ENCODE results near the gene INPP1. TPM values are rescaled to one million over a fixed set of nuclear protein-coding genes. Genes with fewer than 3 reads are reported as not detected.

Gene INPP1
- total and polyA plus RNA-seq, 4 donors: 9.1 to 13.2 (median 12.4) TPM

- H3K4me3 ChIP-seq (ENCODE audit: low read depth in 1 of 3, low read length in 3 of 3): no peak overlapping the region
- no peak overlapping the region for H3K27ac ChIP-seq (ENCODE audit: low read depth in 1 of 2, low read length in 2 of 2)
- H3K9me3 ChIP-seq (ENCODE audit: control insufficient read depth in 4 of 4, low read length in 3 of 4): no peaks in the 10 kb centered on the region
- no peak for DNase-seq (ENCODE audit: low spot score)
- no peaks in the 10 kb centered on the region for H3K36me3 ChIP-seq (ENCODE audit: control insufficient read depth in 4 of 4, insufficient read depth in 3 of 4, low read depth in 1 of 4, low read length in 3 of 4)
- no peak for TF ChIP-seq NR2F2 (IDR thresholded peaks at IDR 0.05)
- 65% methylated on average over 2 of the region's 2 CpGs for WGBS
- no peak overlapping the region for H3K9ac ChIP-seq (ENCODE audit: low read depth in 1 of 2, low read length in 2 of 2)
- no peaks in the 10 kb centered on the region for H3K27me3 ChIP-seq (ENCODE audit: control insufficient read depth in 4 of 4, insufficient read depth in 4 of 4, low read length in 3 of 4)
- peaks cover 0 to 2% (median 0%) of the 10 kb centered on the region in 4 donors for H3K4me1 ChIP-seq (ENCODE audit: control insufficient read depth in 4 of 4, insufficient read depth in 4 of 4, low read length in 3 of 4)
Measured at GRCh38 chr2:190415794-190416775, 72.7 kb downstream of the INPP1 start.

- Histone ChIP-seq H3K9me3 (ENCODE audit: control insufficient read depth in 4 of 4, low read length in 3 of 4) (no peaks in the 10 kb centered on the region), H3K27me3 (ENCODE audit: control insufficient read depth in 4 of 4, insufficient read depth in 4 of 4, low read length in 3 of 4) (no peaks in the 10 kb centered on the region), H3K36me3 (ENCODE audit: control insufficient read depth in 4 of 4, insufficient read depth in 3 of 4, low read depth in 1 of 4, low read length in 3 of 4) (no peaks in the 10 kb centered on the region), H3K4me1 (ENCODE audit: control insufficient read depth in 4 of 4, insufficient read depth in 4 of 4, low read length in 3 of 4) (peaks cover 0 to 2% (median 0%) of the 10 kb centered on the region in 4 donors), H3K9ac (ENCODE audit: low read depth in 1 of 2, low read length in 2 of 2) (no peak overlapping the region), H3K27ac (ENCODE audit: low read depth in 1 of 2, low read length in 2 of 2) (no peak overlapping the region), H3K4me3 (ENCODE audit: low read depth in 1 of 3, low read length in 3 of 3) (no peak overlapping the region)
- WGBS: 91% methylated on average over 9 of the region's 9 CpGs
- TF ChIP-seq TAF1 (conservative IDR thresholded peaks at IDR 0.05): no peak
- TF ChIP-seq JUND (IDR thresholded peaks at IDR 0.05): no peak
- TF ChIP-seq FOXA1 (IDR thresholded peaks at IDR 0.05): no peak
- TF ChIP-seq RXRA (IDR thresholded peaks at IDR 0.05): no peak
- no peak for TF ChIP-seq FOXA2 (IDR thresholded peaks at IDR 0.05)
- TF ChIP-seq NR2F2 (IDR thresholded peaks at IDR 0.05): no peak
- no peak for TF ChIP-seq CTCF (IDR thresholded peaks at IDR 0.05; ENCODE audit: low read depth, low read length, missing input control)
- no peak for TF ChIP-seq HNF4G (IDR thresholded peaks at IDR 0.05)
- TF ChIP-seq YY1 (IDR thresholded peaks at IDR 0.05): no peak
- no peak for TF ChIP-seq RAD21 (IDR thresholded peaks at IDR 0.05)
- TF ChIP-seq GABPA (IDR thresholded peaks at IDR 0.05 in 1 of 2, conservative IDR thresholded peaks at IDR 0.05 in 1 of 2): no peak
- TF ChIP-seq EGR1 (IDR thresholded peaks at IDR 0.05; ENCODE audit: low read depth in 2 of 2): no peak
- no peak for DNase-seq (ENCODE audit: low spot score)
Measured at GRCh38 chr2:190417045-190417842, 73.9 kb downstream of the INPP1 start.

GRCh38 chr2:190418727-190419126 lies 75.3 kb downstream of the INPP1 start:
- no peak overlapping the region for H3K27ac ChIP-seq (ENCODE audit: low read depth in 1 of 2, low read length in 2 of 2)
- no peaks in the 10 kb centered on the region for H3K4me1 ChIP-seq (ENCODE audit: control insufficient read depth in 4 of 4, insufficient read depth in 4 of 4, low read length in 3 of 4)
- no peak for TF ChIP-seq RXRA (IDR thresholded peaks at IDR 0.05)
- no peak for TF ChIP-seq ATF3 (IDR thresholded peaks at IDR 0.05)
- no peak for TF ChIP-seq RAD21 (IDR thresholded peaks at IDR 0.05)
- TF ChIP-seq EGR1 (IDR thresholded peaks at IDR 0.05; ENCODE audit: low read depth in 2 of 2): no peak
- no peak for TF ChIP-seq ZBTB33 (IDR thresholded peaks at IDR 0.05)
- TF ChIP-seq MAX (IDR thresholded peaks at IDR 0.05): no peak
- no peak for TF ChIP-seq YY1 (IDR thresholded peaks at IDR 0.05)
- TF ChIP-seq CTCF (IDR thresholded peaks at IDR 0.05; ENCODE audit: low read depth, low read length, missing input control): no peak
- TF ChIP-seq SP1 (IDR thresholded peaks at IDR 0.05): no peak
- TF ChIP-seq GABPA (IDR thresholded peaks at IDR 0.05 in 1 of 2, conservative IDR thresholded peaks at IDR 0.05 in 1 of 2): no peak
- TF ChIP-seq HNF4A (conservative IDR thresholded peaks at IDR 0.05): no peak
- no peak for TF ChIP-seq NR2F2 (IDR thresholded peaks at IDR 0.05)
- TF ChIP-seq HNF4G (IDR thresholded peaks at IDR 0.05): no peak
- TF ChIP-seq JUND (IDR thresholded peaks at IDR 0.05): no peak

More at GRCh38 chr2:190418727-190419126, 75.3 kb downstream of the INPP1 start:
- Histone ChIP-seq H3K27me3 (ENCODE audit: control insufficient read depth in 4 of 4, insufficient read depth in 4 of 4, low read length in 3 of 4) (no peaks in the 10 kb centered on the region), H3K4me3 (ENCODE audit: low read depth in 1 of 3, low read length in 3 of 3) (no peak overlapping the region), H3K9me3 (ENCODE audit: control insufficient read depth in 4 of 4, low read length in 3 of 4) (no peaks in the 10 kb centered on the region), H3K36me3 (ENCODE audit: control insufficient read depth in 4 of 4, insufficient read depth in 3 of 4, low read depth in 1 of 4, low read length in 3 of 4) (no peaks in the 10 kb centered on the region), H3K9ac (ENCODE audit: low read depth in 1 of 2, low read length in 2 of 2) (no peak overlapping the region)
- no peak for DNase-seq (ENCODE audit: low spot score)
- WGBS: 96% methylated on average over 1 of the region's 1 CpG

Data from liver (tissue), 9 donors.